ENCODE results near the gene YPEL1.

DNA sequence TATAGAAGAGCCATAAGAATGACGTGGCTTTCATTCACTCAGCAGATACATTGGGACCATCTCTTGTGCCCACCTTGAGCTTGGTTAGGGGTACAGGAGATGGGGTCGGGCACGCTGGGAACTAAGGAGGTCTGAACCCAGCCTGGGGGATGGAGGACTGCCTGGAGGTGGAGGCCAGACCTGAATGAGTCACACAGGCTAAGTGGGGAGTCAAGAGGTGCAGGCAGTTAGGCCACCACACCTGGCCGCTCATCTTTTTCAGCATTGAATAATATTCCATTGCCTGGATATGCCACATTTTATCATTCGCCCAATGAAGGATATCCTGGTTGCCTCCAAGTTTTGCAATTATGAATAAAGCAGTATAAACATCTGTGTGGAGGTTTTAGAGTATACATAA, 73.6 kb downstream of the YPEL1 start:
- TF ChIP-seq EP300 (IDR thresholded peaks at IDR 0.05) (no peak), CTCF (IDR thresholded peaks at IDR 0.05) (no peak)

Data from suprapubic skin (tissue), 3 donors.